ENCODE results near the gene MICA.

DNA sequence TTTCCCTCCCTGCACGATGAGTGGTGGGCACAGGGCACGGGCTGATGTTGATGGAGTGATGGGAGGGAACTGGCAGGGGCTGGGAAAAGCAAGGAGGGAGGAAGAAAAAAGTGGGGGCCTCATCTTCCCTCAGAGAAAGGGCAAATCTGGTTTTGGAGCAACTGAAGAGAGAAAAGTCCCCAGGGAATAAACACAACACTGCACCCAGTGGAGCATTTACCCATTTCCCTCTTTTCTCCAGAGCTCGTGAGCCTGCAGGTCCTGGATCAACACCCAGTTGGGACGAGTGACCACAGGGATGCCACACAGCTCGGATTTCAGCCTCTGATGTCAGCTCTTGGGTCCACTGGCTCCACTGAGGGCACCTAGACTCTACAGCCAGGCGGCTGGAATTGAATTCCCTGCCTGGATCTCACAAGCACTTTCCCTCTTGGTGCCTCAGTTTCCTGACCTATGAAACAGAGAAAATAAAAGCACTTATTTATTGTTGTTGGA lies 11.4 kb downstream of the MICA start:
- no peak for TF ChIP-seq JUND (IDR thresholded peaks at IDR 0.05)
- TF ChIP-seq, protein P1, sequence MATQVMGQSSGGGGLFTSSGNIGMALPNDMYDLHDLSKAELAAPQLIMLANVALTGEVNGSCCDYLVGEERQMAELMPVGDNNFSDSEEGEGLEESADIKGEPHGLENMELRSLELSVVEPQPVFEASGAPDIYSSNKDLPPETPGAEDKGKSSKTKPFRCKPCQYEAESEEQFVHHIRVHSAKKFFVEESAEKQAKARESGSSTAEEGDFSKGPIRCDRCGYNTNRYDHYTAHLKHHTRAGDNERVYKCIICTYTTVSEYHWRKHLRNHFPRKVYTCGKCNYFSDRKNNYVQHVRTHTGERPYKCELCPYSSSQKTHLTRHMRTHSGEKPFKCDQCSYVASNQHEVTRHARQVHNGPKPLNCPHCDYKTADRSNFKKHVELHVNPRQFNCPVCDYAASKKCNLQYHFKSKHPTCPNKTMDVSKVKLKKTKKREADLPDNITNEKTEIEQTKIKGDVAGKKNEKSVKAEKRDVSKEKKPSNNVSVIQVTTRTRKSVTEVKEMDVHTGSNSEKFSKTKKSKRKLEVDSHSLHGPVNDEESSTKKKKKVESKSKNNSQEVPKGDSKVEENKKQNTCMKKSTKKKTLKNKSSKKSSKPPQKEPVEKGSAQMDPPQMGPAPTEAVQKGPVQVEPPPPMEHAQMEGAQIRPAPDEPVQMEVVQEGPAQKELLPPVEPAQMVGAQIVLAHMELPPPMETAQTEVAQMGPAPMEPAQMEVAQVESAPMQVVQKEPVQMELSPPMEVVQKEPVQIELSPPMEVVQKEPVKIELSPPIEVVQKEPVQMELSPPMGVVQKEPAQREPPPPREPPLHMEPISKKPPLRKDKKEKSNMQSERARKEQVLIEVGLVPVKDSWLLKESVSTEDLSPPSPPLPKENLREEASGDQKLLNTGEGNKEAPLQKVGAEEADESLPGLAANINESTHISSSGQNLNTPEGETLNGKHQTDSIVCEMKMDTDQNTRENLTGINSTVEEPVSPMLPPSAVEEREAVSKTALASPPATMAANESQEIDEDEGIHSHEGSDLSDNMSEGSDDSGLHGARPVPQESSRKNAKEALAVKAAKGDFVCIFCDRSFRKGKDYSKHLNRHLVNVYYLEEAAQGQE (IDR thresholded peaks at IDR 0.05) = no peak
- no peak for TF ChIP-seq SP1 (IDR thresholded peaks at IDR 0.05)
- TF ChIP-seq, protein P2, sequence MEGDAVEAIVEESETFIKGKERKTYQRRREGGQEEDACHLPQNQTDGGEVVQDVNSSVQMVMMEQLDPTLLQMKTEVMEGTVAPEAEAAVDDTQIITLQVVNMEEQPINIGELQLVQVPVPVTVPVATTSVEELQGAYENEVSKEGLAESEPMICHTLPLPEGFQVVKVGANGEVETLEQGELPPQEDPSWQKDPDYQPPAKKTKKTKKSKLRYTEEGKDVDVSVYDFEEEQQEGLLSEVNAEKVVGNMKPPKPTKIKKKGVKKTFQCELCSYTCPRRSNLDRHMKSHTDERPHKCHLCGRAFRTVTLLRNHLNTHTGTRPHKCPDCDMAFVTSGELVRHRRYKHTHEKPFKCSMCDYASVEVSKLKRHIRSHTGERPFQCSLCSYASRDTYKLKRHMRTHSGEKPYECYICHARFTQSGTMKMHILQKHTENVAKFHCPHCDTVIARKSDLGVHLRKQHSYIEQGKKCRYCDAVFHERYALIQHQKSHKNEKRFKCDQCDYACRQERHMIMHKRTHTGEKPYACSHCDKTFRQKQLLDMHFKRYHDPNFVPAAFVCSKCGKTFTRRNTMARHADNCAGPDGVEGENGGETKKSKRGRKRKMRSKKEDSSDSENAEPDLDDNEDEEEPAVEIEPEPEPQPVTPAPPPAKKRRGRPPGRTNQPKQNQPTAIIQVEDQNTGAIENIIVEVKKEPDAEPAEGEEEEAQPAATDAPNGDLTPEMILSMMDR (IDR thresholded peaks at IDR 0.05; ENCODE audit: low read depth, low read length, missing input control) = no peak
- TF ChIP-seq GABPA (IDR thresholded peaks at IDR 0.05 in 1 of 2, conservative IDR thresholded peaks at IDR 0.05 in 1 of 2) = no peak
- TF ChIP-seq, protein P3, sequence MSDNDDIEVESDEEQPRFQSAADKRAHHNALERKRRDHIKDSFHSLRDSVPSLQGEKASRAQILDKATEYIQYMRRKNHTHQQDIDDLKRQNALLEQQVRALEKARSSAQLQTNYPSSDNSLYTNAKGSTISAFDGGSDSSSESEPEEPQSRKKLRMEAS (IDR thresholded peaks at IDR 0.05) = no peak

All from liver (tissue), 3 donors.